Loucy (cell line): Measurements from ENCODE around the gene RIPK3.

Experiments
- CTCF ChIP-seq: fragments of 200-600 bp; sonication (generic); conservative IDR thresholded peaks from 2 replicates; pipeline ENCODE4 v1.5.1; 2014; ENCODE audit warnings: mild to moderate bottlenecking, antibody characterized with exemption, low read length
- EZH2phosphoT487 ChIP-seq: fragments of 200-600 bp; IDR thresholded peaks from 2 replicates; pipeline ENCODE4 v1.6.1; 2018; ENCODE audit warnings: antibody characterized with exemption, mild to moderate bottlenecking, moderate library complexity, borderline replicate concordance

- peak; percentile 44 for TF ChIP-seq CTCF
- TF ChIP-seq EZH2phosphoT487 = no peak
Observed at GRCh38 chr14:24297190-24297964, 42.4 kb downstream of the RIPK3 start.
